ENCODE data around the gene ATP1A4. TPM values are rescaled to one million over a fixed set of nuclear protein-coding genes. Genes with fewer than 3 reads are reported as not detected.
A peak's percentile ranks its signal among the peaks of the same experiment; 100 is the strongest.

Gene ATP1A4
- total and polyA plus RNA-seq, 2 donors from 2014 or later: 0.19 TPM; not detected in 1

GRCh38 chr1:160130939-160131338 lies 20.5 kb upstream of the ATP1A4 start:
- H3K4me3 ChIP-seq (ENCODE audit: low read length in 3 of 3): no peak overlapping the region
- H3K9me3 ChIP-seq (ENCODE audit: control insufficient read depth in 2 of 3, insufficient read depth in 1 of 3, low read length in 3 of 3): no peaks in the 10 kb centered on the region
- no peaks in the 10 kb centered on the region for H3K27me3 ChIP-seq (ENCODE audit: control insufficient read depth, insufficient read depth, low read length)
- TF ChIP-seq, protein P1, sequence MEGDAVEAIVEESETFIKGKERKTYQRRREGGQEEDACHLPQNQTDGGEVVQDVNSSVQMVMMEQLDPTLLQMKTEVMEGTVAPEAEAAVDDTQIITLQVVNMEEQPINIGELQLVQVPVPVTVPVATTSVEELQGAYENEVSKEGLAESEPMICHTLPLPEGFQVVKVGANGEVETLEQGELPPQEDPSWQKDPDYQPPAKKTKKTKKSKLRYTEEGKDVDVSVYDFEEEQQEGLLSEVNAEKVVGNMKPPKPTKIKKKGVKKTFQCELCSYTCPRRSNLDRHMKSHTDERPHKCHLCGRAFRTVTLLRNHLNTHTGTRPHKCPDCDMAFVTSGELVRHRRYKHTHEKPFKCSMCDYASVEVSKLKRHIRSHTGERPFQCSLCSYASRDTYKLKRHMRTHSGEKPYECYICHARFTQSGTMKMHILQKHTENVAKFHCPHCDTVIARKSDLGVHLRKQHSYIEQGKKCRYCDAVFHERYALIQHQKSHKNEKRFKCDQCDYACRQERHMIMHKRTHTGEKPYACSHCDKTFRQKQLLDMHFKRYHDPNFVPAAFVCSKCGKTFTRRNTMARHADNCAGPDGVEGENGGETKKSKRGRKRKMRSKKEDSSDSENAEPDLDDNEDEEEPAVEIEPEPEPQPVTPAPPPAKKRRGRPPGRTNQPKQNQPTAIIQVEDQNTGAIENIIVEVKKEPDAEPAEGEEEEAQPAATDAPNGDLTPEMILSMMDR (IDR thresholded peaks at IDR 0.05; ENCODE audit: borderline replicate concordance, extremely low read depth, insufficient read depth): no peak
- no peaks in the 10 kb centered on the region for H3K4me1 ChIP-seq (ENCODE audit: control insufficient read depth in 2 of 3, insufficient read depth in 2 of 3, low read depth in 1 of 3, low read length in 3 of 3)
- no peak for DNase-seq
- H3K9ac ChIP-seq (ENCODE audit: low read length in 3 of 3): no peak overlapping the region
- FAIRE-seq: no peak
- intact Hi-C loops (cut with DNase I): no loop called here
- no peaks in the 10 kb centered on the region for H3K36me3 ChIP-seq (ENCODE audit: control insufficient read depth in 2 of 3, insufficient read depth in 3 of 3, low read length in 3 of 3)
- H3K27ac ChIP-seq (ENCODE audit: low read depth in 2 of 2, low read length in 2 of 2): no peak overlapping the region

DNA sequence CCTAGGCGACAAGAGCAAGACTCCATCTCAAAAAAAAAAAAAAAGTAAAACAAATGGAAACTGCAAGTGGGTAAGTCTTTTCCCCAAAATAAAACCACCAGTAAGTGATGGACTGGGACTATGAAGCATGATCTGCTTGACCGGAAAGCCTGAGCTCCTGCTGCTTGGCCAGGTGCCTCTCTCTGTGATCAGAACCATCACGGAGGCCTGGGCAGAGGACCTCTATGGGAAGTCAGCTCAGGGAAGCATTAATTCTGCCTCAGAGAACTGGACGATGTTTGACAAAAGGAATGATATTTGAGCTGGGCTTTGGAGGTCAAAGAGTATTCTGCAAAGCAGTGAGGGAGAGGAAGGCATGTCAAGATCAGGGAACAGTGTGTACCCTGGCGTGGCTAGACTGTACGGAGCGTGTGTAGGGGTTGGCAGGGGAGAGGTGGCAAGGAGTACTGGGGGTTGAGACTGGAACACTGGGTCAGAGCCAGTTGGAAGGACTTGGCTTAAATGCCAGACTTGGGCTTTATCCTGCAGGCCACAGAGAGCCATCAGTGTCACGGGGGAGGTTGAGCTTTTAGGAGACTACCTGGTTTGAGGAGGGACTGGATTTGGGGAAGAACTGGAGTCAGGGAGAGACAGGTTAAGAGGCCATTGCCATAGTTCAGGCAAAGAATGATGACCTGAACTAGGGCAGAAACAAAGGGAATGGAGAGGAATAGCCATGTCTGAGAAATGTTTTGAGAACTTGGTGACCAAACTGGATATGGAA lies 19.4 kb upstream of the ATP1A4 start:
- no peaks in the 10 kb centered on the region for H3K36me3 ChIP-seq (ENCODE audit: control insufficient read depth in 2 of 3, insufficient read depth in 3 of 3, low read length in 3 of 3)
- no peak overlapping the region for H3K9ac ChIP-seq (ENCODE audit: low read length in 3 of 3)
- TF ChIP-seq, protein P1 (IDR thresholded peaks at IDR 0.05; ENCODE audit: borderline replicate concordance, extremely low read depth, insufficient read depth): no peak
- no peaks in the 10 kb centered on the region for H3K9me3 ChIP-seq (ENCODE audit: control insufficient read depth in 2 of 3, insufficient read depth in 1 of 3, low read length in 3 of 3)
- H3K4me1 ChIP-seq (ENCODE audit: control insufficient read depth in 2 of 3, insufficient read depth in 2 of 3, low read depth in 1 of 3, low read length in 3 of 3): no peaks in the 10 kb centered on the region
- DNase-seq (peak in 1 of 5 donors; percentile 1), FAIRE-seq (no peak)
- intact Hi-C loops (cut with DNase I): no loop called here
- no peak overlapping the region for H3K4me3 ChIP-seq (ENCODE audit: low read length in 3 of 3)
- H3K27me3 ChIP-seq (ENCODE audit: control insufficient read depth, insufficient read depth, low read length): no peaks in the 10 kb centered on the region
- no peak overlapping the region for H3K27ac ChIP-seq (ENCODE audit: low read depth in 2 of 2, low read length in 2 of 2)

DNA sequence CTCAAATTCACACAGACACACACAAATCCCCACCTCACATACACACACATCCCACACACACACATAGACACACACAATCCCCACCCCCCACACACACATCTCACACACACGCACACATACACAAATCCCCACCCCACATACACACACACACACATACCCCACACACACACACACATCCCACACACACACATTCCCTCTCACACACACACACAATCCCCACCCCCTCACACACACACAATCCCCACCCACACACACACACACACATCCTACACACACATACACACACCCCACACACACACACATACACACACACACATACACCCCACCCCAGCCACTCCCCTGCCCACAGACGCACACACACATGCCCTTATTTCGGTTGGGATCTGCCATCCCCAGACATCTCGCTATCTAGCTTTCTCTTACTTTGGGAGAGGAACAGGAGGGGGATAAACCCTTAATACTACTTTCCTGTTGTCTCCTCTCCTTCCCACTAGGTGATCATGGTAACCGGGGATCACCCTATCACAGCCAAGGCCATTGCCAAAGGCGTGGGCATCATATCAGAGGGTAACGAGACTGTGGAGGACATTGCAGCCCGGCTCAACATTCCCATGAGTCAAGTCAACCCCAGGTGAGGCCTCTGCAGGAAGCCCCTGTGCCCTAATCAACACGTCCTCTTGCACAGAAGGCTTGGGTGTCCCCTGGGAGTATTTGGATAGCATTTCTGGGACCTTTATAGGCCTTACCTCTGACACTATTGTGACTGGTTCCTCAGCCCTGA lies 17.2 kb upstream of the ATP1A4 start:
- no peak for FAIRE-seq
- TF ChIP-seq, protein P1 (IDR thresholded peaks at IDR 0.05; ENCODE audit: borderline replicate concordance, extremely low read depth, insufficient read depth): no peak
- H3K4me3 ChIP-seq (ENCODE audit: low read length in 3 of 3): no peak overlapping the region
- no peaks in the 10 kb centered on the region for H3K36me3 ChIP-seq (ENCODE audit: control insufficient read depth in 2 of 3, insufficient read depth in 3 of 3, low read length in 3 of 3)
- no peak overlapping the region for H3K9ac ChIP-seq (ENCODE audit: low read length in 3 of 3)
- no peaks in the 10 kb centered on the region for H3K9me3 ChIP-seq (ENCODE audit: control insufficient read depth in 2 of 3, insufficient read depth in 1 of 3, low read length in 3 of 3)
- DNase-seq: peak in 1 of 5 donors; percentile 14
- no peaks in the 10 kb centered on the region for H3K4me1 ChIP-seq (ENCODE audit: control insufficient read depth in 2 of 3, insufficient read depth in 2 of 3, low read depth in 1 of 3, low read length in 3 of 3)
- no peaks in the 10 kb centered on the region for H3K27me3 ChIP-seq (ENCODE audit: control insufficient read depth, insufficient read depth, low read length)
- intact Hi-C loops (cut with DNase I): no loop called here
- no peak overlapping the region for H3K27ac ChIP-seq (ENCODE audit: low read depth in 2 of 2, low read length in 2 of 2)
